A172 (cell line): ENCODE data around the gene TPM2. TPM values are rescaled to one million over a fixed set of nuclear protein-coding genes. Genes with fewer than 3 reads are reported as not detected.
A peak's percentile ranks its signal among the peaks of the same experiment; 100 is the strongest.

ENCODE experiments used
- DNase-seq: peaks from one replicate; pipeline ENCODE4 v3.0.0-alpha.2; 2015; ENCODE audit warnings: low spot score
- total RNA-seq: library from RNA; depleted of rRNA; stranded (reverse); fragments of >200 nt; shearing (Covaris generic); gene quantifications from 2 replicates; pipeline ENCODE4 v1.2.3, GENCODE V29; 2014; rRNA removed

The TPM2 gene
- 423 and 447 TPM in 2 replicates for total RNA-seq

- DNase-seq: peak; percentile 66
These were observed at the start of gene TPM2 for GRCh38 chr9:35689542-35690293. TPM2 (minus strand) TSS chr9:35689925; CDS start chr9:35689817, 108 bp downstream.

GRCh38 chr9:35738924-35739323 is 49.2 kb upstream of the TPM2 start:
- no peak for DNase-seq

- DNase-seq: no peak
These were observed 48.5 kb upstream of the TPM2 start for GRCh38 chr9:35738186-35738585.

GRCh38 chr9:35737143-35737542 is 47.4 kb upstream of the TPM2 start:
- no peak for DNase-seq

GRCh38 chr9:35736201-35736633 is 46.5 kb upstream of the TPM2 start:
- DNase-seq: no peak

- no peak for DNase-seq
These were observed 44.4 kb upstream of the TPM2 start for GRCh38 chr9:35734096-35734495.

GRCh38 chr9:35732800-35733541 is 43.2 kb upstream of the TPM2 start:
- peak; percentile 63 for DNase-seq

- peak; percentile 96 for DNase-seq
These were observed 42.6 kb upstream of the TPM2 start, which contains the start of the genes CREB3 and TLN1 for GRCh38 chr9:35732185-35732799. CREB3 (plus strand) TSS chr9:35732666; CDS start chr9:35732773, 107 bp downstream. TLN1 (minus strand) TSS chr9:35732195; CDS start chr9:35725694, 6,501 bp downstream.

- DNase-seq: no peak
These were observed 41.9 kb upstream of the TPM2 start for GRCh38 chr9:35731415-35732184.

GRCh38 chr9:35730486-35730854 is 40.7 kb upstream of the TPM2 start:
- no peak for DNase-seq

- DNase-seq: peak; percentile 91
These were observed 40.2 kb upstream of the TPM2 start for GRCh38 chr9:35729700-35730485.

GRCh38 chr9:35729101-35729500 is 39.4 kb upstream of the TPM2 start:
- DNase-seq: no peak

- peak; percentile 88 for DNase-seq
These were observed 38.6 kb upstream of the TPM2 start for GRCh38 chr9:35728041-35728971.

GRCh38 chr9:35727676-35728040 is 37.9 kb upstream of the TPM2 start:
- DNase-seq: no peak

GRCh38 chr9:35726931-35727330 is 37.2 kb upstream of the TPM2 start:
- DNase-seq: peak; percentile 62

- no peak for DNase-seq
These were observed 35.6 kb upstream of the TPM2 start for GRCh38 chr9:35725362-35725761.

- no peak for DNase-seq
These were observed 34.2 kb upstream of the TPM2 start for GRCh38 chr9:35723908-35724307.

- DNase-seq: no peak
These were observed 33.7 kb upstream of the TPM2 start for GRCh38 chr9:35723426-35723825.

- DNase-seq: no peak
These were observed 29.8 kb upstream of the TPM2 start for GRCh38 chr9:35719546-35719945.
